PFSK-1 (cell line): ENCODE measurements around the gene INHBB.

Source experiments
- POLR2AphosphoS5 ChIP-seq: IDR thresholded peaks from 2 replicates; pipeline ENCODE4 v1.6.1; 2012; ENCODE audit warnings: low read depth, mild to moderate bottlenecking, control low read depth, low read length, moderate library complexity
- TAF1 ChIP-seq: IDR thresholded peaks from 2 replicates; pipeline ENCODE4 v1.6.1; 2012; ENCODE audit warnings: low read length, control low read depth, borderline replicate concordance; ENCODE audit not compliant: insufficient read depth

DNA sequence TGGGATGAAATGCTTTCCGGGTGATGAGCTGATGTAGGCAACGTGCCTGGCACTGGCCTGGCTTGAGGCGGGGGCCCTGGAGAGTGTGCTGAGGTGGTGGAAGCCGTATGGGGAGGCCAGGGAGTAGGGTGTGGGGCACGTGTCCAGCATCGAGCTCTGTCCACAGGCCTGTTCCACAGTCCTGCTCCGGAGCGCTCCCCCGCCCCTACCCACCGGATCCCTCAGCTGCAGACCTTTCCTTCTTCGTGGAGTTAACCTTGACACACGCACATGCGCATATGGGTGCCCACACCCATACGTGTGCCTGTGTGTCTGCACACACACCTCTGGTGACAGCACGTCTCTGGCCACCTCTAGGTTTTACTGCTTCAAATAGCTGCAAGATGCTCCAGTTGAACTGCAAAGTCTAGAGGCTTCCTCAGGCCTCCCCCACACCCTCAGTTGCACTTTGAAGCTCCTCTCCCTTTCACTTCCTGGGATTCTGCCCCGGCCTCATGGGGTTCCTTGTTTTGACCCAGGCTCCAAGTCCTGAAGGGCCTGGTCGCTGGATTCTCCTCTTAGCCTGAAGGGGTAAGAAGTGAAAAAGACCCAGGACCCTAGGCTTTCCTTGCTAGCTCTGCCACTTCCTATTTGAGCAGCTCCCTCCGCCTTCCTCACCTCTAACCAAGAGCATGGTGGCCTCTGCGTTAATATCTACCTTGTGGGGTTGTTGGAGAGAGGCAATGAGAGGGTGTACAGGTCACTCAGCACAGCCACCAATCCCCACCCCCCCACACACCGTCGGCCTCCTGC, 49.5 kb downstream of the INHBB start:
- no peak for TF ChIP-seq TAF1
- TF ChIP-seq POLR2AphosphoS5: no peak
